NCI-H82 (cell line): ENCODE data around the gene SOD1.
"Not testable (repeated sequence)": the region's sequence is repeated elsewhere in the genome, so short reads cannot be mapped to it uniquely, and the experiment has no call there.

Experiments used
- DNase-seq: peaks from one replicate; lab custom pipeline; 2025; lab: John Stamatoyannopoulos, UW

Gene SOD1

DNA sequence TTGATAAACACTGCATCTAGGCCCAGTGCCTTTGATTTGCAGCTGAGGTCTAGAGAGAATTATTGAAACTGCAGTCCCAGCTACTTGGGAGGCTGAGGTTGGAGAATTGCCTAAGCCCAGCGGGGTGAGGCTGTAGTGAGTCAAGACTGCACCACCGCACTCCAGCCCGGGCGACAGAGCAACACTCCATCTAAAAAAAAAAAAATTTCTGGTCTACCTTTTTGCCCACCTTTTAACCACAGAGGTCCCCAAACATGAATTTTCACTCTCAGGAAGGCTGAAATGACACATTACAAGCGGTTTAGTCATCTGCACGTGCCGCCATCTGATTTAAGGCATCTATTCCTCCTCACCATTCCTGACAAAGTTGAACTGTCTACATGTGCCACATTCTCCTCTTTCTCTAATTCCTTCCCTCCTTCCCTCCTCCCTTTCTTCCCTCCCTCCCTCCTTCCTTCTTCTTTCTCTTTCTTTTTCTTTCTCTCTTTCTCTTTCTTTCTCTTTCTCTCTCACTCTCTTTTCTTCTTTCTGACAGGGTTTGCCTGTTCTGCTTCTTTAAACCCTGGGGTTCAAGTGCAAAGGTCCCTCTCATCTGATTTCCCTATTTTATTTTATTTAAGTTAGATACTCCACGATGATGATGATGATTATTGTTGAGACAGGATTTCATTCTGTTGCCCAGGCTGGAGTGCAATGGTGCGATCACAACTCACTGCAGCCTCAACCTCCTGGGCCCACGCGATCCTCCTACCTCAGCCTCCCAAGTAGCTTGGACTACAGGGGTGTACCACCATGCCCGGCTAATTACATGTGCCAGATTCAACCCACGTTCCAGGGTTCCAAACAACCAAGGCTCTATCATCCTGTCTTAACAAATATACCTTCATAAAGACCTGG, 3.0 kb upstream of the SOD1 start:
- no peak for DNase-seq

DNA sequence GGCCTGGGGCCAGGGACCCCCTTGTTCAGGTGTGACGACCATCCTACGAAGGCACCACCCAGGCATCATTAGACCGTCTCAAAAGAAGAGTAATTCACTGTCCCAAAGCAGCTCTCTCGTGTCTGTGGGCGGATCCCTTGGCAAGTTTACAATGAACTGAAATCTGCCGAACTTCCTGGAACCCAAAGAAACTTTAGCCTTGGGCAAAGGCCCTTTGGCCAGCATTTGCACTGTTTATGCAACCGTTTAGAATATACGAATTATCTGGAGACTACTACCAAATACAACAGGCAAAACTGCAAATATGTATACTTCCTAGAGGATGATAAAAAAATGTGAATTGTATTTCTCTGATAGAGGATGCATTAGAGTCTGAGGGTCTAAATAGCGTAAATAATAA, 1.4 kb upstream of the SOD1 start:
- no peak for DNase-seq

DNA sequence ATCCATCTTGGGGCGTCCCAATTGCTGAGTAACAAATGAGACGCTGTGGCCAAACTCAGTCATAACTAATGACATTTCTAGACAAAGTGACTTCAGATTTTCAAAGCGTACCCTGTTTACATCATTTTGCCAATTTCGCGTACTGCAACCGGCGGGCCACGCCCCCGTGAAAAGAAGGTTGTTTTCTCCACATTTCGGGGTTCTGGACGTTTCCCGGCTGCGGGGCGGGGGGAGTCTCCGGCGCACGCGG, 282 bp upstream of the SOD1 start:
- DNase-seq: no peak

DNA sequence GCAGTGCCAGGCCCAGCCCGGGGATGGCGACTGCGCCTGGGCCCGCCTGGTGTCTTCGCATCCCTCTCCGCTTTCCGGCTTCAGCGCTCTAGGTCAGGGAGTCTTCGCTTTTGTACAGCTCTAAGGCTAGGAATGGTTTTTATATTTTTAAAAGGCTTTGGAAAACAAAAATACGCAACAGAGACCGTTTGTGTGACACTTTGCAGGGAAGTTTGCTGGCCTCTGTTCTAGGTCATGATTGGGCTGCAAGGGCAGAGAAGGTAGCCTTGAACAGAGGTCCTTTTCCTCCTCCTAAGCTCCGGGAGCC, 719 bp downstream of the SOD1 start:
- peak; percentile 49 for DNase-seq

DNA sequence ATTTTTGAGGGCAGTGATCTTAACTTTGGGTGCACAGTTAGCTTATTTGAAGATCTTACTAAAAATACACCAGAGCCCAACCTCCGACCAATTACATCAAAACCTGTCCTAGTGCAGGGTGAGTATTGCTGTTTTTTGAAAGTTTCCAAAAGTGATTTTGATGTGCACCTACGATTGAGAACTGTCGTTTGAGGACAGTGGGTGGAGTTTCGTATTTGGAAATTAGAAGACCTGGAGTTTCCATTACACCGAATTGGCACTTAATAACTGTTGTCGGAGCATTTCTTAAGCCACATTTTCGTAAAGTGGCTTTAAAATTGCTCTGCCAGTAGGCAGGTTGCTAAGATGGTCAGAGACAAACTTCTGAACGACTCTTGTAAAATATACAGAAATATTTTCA, 1.1 kb downstream of the SOD1 start:
- DNase-seq: no peak

GRCh38 chr21:31663584-31664249, 4.2 kb downstream of the SOD1 start:
- DNase-seq: no peak

- no peak for DNase-seq
Measured at GRCh38 chr21:31665397-31665796, 5.9 kb downstream of the SOD1 start.

DNA sequence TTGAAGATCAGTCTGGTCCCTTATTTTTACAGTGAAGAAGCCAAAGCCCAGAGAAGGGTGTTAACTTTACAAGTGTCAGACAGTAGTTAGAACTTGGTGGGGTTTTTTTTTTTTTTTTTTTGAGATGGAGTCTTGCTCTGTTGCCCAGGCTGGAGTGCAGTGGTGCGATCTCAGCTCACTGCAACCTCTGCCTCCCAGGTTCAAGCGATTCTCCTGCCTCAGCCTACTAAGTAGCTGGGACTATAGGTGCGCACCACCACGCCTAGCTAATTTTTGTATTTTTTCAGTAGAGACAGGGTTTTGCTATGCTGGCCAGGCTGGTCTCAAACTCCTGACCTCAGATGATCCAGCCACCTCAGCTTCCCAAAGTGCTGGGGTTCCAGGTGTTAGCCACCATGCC, 6.4 kb downstream of the SOD1 start:
- DNase-seq: not testable (repeated sequence)

DNA sequence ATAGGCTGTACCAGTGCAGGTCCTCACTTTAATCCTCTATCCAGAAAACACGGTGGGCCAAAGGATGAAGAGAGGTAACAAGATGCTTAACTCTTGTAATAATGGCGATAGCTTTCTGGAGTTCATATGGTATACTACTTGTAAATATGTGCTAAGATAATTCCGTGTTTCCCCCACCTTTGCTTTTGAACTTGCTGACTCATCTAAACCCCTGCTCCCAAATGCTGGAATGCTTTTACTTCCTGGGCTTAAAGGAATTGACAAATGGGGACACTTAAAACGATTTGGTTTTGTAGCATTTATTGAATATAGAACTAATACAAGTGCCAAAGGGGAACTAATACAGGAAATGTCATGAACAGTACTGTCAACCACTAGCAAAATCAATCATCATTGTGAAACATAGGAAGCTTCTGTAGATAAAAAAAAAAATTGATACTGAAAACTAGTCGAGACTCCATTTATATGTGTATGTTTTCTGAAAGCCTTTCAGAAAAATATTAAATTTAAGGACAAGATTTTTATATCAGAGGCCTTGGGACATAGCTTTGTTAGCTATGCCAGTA, 7.0 kb downstream of the SOD1 start:
- no peak for DNase-seq

- DNase-seq: no peak
Measured at GRCh38 chr21:31667132-31667531, 7.6 kb downstream of the SOD1 start.

DNA sequence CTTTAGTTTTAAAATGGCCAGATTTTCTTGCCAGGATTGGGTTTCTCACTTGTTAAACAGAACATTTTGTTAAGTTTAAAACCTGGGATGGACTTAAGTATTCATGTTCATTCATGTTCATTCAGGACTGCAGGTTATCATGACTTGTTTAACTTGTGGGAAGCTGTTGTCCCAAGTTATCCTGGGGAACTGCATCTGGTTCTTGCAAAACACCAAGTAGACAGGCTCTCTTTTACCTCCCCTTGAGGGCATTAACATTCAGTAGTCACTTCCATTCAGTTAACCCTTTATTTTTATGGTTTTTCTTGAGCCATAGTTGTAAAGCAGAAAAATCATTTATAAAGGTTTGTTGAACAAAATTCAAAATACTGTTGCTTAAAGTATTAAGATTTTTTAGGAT, 8.1 kb downstream of the SOD1 start:
- no peak for DNase-seq

DNA sequence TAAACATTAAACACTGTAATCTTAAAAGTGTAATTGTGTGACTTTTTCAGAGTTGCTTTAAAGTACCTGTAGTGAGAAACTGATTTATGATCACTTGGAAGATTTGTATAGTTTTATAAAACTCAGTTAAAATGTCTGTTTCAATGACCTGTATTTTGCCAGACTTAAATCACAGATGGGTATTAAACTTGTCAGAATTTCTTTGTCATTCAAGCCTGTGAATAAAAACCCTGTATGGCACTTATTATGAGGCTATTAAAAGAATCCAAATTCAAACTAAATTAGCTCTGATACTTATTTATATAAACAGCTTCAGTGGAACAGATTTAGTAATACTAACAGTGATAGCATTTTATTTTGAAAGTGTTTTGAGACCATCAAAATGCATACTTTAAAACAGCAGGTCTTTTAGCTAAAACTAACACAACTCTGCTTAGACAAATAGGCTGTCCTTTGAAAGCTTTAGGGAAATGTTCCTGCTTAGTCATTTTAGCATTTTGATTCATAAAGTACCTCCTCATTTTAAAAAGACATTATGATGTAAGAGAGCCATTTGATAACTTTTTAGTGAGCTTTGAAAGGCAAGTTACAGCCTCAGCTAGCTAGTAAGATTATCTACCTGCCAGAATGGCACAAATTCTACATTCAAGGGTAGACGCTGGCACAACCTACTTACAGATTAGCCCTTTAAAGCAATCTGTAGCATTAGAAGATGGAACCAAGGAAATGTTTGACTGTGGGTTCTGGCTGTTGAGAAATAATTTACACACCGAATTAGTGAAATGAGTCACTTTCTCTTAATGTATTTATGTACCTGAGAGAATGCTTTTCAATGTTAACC, 9.4 kb downstream of the SOD1 start:
- no peak for DNase-seq

DNA sequence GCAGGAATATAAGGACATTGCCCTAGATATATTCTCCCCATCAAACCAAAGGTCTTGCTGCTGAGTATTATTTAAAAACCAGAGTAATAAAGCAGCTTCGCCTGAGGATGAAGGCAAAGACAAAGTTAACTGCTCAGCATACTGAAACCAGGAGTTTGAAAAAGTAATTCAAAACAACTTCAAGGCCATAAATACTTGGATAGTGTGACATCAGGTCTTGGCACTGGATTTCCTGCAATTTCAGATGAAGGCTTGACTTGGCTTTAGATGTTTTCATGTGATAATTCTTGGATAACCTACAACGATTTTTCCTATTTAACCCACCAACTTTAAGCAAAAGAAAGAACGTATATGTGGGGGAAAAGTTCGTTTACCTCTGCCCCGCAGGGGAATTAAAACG, 10.6 kb downstream of the SOD1 start:
- no peak for DNase-seq

- peak; percentile 25 for DNase-seq
Measured at GRCh38 chr21:31671146-31671716, 11.7 kb downstream of the SOD1 start.

DNA sequence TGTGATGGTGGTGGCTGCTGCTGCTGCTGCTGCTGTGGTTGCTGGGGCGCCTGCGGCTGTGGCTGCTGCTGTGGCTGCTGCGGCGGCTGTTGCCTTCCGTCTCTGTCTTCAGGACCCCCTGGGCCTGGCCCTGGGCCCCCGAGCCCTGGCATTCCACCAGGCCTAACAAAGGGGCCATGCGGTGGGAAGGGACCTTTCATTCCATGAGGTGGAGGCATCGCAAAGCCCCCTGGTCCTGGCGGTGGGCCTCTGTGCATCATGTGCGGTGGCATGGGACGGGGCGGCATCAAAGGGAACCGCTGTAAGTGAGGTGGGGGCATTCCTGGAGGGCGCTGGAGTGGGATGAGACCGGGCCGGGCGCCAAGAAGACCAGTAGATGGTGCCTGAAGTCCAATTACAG, 12.4 kb downstream of the SOD1 start:
- no peak for DNase-seq

GRCh38 chr21:31673321-31673912, 13.9 kb downstream of the SOD1 start:
- DNase-seq: no peak

- no peak for DNase-seq
Measured at GRCh38 chr21:31675318-31675717, 15.8 kb downstream of the SOD1 start.

- DNase-seq: no peak
Measured at GRCh38 chr21:31675960-31676359, 16.5 kb downstream of the SOD1 start.

- DNase-seq: no peak
Measured at GRCh38 chr21:31677047-31677446, 17.6 kb downstream of the SOD1 start.

DNA sequence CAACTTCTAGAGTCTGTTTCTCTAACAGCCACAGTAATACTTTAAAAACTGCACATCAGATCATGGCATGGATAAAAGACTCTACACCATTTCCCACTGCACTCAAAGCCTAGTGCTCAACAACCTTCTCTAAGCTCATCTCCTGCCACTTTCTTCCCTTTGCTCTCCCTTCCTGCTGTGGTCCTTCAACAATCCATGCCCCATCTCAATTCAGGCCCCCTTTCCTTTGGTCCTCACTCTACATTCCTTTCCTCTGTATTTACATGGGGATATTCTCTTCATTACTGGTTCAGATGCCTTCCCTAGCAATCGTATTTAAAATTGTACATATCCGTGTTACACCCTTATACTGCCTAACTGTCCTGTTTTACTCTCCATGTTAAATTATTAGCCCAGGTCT, 19.0 kb downstream of the SOD1 start:
- DNase-seq: no peak

GRCh38 chr21:31682620-31683019, 23.1 kb downstream of the SOD1 start:
- no peak for DNase-seq

DNA sequence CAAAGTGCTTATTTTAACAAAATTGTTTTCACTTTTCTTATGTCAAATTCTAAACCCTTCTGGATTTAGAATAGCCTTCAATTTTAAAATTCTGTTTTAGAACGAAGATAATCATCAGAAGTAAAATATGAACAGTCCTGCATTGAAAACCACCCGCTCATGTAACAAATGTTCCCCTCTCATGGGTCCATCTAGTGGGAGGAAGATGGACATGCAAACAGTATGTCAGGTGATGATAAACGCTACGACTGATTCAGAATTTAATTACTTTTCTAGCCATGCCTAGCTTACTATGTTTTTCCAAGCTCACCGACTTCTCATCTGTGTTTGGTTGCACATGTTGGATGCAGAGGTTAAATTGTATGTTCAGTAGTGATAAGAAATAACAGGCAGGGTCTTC, 23.5 kb downstream of the SOD1 start:
- DNase-seq: no peak
